C4-2B (cell line): Measurements from ENCODE around the gene SUMO3.

Experiments
- CTCF ChIP-seq: fragments of 450-650 bp; conservative IDR thresholded peaks from 2 replicates; pipeline ENCODE4 v1.5.1; 2017; ENCODE audit warnings: mild to moderate bottlenecking
- ZFX ChIP-seq: fragments of 450-650 bp; IDR thresholded peaks from 2 replicates; pipeline ENCODE4 v1.6.1; 2017

GRCh38 chr21:44845418-44846223 is 27.8 kb upstream of the SUMO3 start:
- peak; percentile 57 for TF ChIP-seq CTCF
- no peak for TF ChIP-seq ZFX
